ENCODE data around the gene MCCC1.

DNA sequence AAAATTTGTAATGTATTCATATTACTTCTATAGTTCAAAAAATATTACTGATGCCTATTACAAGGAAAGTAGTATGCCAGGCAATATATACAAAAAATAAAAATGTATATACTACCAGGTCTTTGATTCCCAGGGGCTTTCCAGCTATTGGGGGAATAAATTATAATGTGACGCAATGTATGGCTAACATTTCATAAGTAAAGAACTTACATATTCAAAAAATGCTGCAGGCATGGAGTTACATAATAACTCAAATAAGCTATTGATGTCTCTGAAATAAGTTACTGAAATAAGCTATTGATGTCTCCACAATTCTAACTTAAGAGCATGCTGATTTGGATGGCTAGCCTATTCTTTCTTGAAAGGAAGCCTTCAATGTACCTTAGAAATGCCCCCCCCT is 30.2 kb downstream of the MCCC1 start:
- TF ChIP-seq, protein P1, sequence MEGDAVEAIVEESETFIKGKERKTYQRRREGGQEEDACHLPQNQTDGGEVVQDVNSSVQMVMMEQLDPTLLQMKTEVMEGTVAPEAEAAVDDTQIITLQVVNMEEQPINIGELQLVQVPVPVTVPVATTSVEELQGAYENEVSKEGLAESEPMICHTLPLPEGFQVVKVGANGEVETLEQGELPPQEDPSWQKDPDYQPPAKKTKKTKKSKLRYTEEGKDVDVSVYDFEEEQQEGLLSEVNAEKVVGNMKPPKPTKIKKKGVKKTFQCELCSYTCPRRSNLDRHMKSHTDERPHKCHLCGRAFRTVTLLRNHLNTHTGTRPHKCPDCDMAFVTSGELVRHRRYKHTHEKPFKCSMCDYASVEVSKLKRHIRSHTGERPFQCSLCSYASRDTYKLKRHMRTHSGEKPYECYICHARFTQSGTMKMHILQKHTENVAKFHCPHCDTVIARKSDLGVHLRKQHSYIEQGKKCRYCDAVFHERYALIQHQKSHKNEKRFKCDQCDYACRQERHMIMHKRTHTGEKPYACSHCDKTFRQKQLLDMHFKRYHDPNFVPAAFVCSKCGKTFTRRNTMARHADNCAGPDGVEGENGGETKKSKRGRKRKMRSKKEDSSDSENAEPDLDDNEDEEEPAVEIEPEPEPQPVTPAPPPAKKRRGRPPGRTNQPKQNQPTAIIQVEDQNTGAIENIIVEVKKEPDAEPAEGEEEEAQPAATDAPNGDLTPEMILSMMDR (IDR thresholded peaks at IDR 0.05) = no peak
- no peak for TF ChIP-seq ZFX (IDR thresholded peaks at IDR 0.05; ENCODE audit: borderline replicate concordance)

Measured in 22Rv1 (cell line).